Measurements from ENCODE around the gene DNAH2. TPM values are rescaled to one million over a fixed set of nuclear protein-coding genes. Genes with fewer than 3 reads are reported as not detected.

Gene DNAH2
- total RNA-seq, 2 experiments from 2014 or later: not detected

DNA sequence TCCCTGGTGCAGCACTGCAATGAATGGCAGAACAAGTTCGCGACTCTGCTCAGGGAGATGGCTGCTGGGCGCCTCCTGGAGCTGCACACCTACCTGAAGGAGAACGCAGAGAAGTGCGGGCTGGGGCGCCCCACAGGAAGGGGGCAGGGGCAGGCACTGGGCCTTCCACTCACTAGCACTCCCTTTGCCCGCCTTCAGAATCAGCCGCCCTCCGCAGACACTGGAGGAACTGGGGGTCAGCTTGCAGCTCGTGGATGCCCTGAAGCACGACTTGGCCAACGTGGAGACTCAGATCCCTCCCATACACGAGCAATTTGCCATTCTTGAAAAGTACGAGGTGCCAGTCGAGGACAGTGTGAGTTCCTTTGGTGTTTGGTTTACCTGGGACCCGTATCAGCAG lies 46.4 kb downstream of the DNAH2 start:
- no peak overlapping the region for H3K27ac ChIP-seq (ENCODE audit: low read depth, low read length, poor library complexity, severe bottlenecking)
- H3K36me3 ChIP-seq (ENCODE audit: insufficient read depth, low read length): no peaks in the 10 kb centered on the region
- no peaks in the 10 kb centered on the region for H3K9me3 ChIP-seq (ENCODE audit: low read length)
- H3K4me2 ChIP-seq (ENCODE audit: low read length): no peak overlapping the region
- H2AFZ ChIP-seq (ENCODE audit: low read length): no peak overlapping the region
- CTCF ChIA-PET (ENCODE audit: unreplicated experiment): interaction anchor here (0.6 kb wide), 1 partner anchor 15 kb away, joined by 3 read pairs; no protein-coding TSS in a partner anchor
- H3K9me2 ChIP-seq (ENCODE audit: insufficient read depth, low read length): no peaks in the 10 kb centered on the region
- POLR2A ChIA-PET: interaction anchor here (0.6 kb wide), 1 partner anchor 197 kb away, joined by 4 read pairs; no protein-coding TSS in a partner anchor
- TF ChIP-seq EZH2phosphoT487 (IDR thresholded peaks at IDR 0.05; ENCODE audit: borderline replicate concordance, low read depth, low read length): no peak
- TF ChIP-seq, protein P1, sequence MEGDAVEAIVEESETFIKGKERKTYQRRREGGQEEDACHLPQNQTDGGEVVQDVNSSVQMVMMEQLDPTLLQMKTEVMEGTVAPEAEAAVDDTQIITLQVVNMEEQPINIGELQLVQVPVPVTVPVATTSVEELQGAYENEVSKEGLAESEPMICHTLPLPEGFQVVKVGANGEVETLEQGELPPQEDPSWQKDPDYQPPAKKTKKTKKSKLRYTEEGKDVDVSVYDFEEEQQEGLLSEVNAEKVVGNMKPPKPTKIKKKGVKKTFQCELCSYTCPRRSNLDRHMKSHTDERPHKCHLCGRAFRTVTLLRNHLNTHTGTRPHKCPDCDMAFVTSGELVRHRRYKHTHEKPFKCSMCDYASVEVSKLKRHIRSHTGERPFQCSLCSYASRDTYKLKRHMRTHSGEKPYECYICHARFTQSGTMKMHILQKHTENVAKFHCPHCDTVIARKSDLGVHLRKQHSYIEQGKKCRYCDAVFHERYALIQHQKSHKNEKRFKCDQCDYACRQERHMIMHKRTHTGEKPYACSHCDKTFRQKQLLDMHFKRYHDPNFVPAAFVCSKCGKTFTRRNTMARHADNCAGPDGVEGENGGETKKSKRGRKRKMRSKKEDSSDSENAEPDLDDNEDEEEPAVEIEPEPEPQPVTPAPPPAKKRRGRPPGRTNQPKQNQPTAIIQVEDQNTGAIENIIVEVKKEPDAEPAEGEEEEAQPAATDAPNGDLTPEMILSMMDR (conservative IDR thresholded peaks at IDR 0.05; ENCODE audit: low read length): no peak
- no peaks in the 10 kb centered on the region for H3K79me2 ChIP-seq (ENCODE audit: insufficient read depth, low read depth, low read length)
- intact Hi-C loops (cut with micrococcal nuclease; ENCODE audit: unreplicated experiment): no loop called here
- no peak overlapping the region for H3K4me3 ChIP-seq (ENCODE audit: low read depth, low read length, poor library complexity, severe bottlenecking)
- H4K20me1 ChIP-seq (ENCODE audit: insufficient read depth, low read length): no peaks in the 10 kb centered on the region
- DNase-seq (ENCODE audit: low spot score): no peak
- no TSS peak for BruUV-seq (replicated peaks)
- H3K4me1 ChIP-seq (ENCODE audit: insufficient read depth, low read length, poor library complexity, severe bottlenecking): no peaks in the 10 kb centered on the region

DNA sequence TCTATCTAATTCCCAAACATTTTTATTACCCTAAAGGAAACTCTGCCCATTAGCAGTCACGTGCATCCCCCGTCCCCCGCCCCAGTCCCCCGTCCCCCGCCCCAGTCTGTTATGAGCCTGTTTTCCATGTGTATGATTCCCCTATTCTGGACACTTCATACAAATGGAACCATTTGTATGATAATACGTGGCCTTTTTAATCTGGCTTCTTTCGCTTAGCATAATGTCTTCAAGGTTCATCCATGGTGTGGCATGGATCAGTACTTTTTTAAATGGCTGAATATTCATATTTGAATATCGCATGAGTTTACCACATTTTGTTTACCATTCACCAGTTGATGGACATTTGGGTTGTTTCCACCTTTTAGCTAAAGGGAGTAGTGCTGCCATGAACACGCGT lies 49.5 kb downstream of the DNAH2 start:
- H4K20me1 ChIP-seq (ENCODE audit: insufficient read depth, low read length): no peaks in the 10 kb centered on the region
- intact Hi-C loops (cut with micrococcal nuclease; ENCODE audit: unreplicated experiment): no loop called here
- DNase-seq (ENCODE audit: low spot score): no peak
- CTCF ChIA-PET (ENCODE audit: unreplicated experiment): no interaction called here
- H3K79me2 ChIP-seq (ENCODE audit: insufficient read depth, low read depth, low read length): no peaks in the 10 kb centered on the region
- no peaks in the 10 kb centered on the region for H3K4me1 ChIP-seq (ENCODE audit: insufficient read depth, low read length, poor library complexity, severe bottlenecking)
- H3K9me3 ChIP-seq (ENCODE audit: low read length): no peaks in the 10 kb centered on the region
- H3K4me3 ChIP-seq (ENCODE audit: low read depth, low read length, poor library complexity, severe bottlenecking): no peak overlapping the region
- no TSS peak for BruUV-seq (replicated peaks)
- no peak overlapping the region for H2AFZ ChIP-seq (ENCODE audit: low read length)
- no peaks in the 10 kb centered on the region for H3K36me3 ChIP-seq (ENCODE audit: insufficient read depth, low read length)
- H3K4me2 ChIP-seq (ENCODE audit: low read length): no peak overlapping the region
- POLR2A ChIA-PET: no interaction called here
- no peak for TF ChIP-seq EZH2phosphoT487 (IDR thresholded peaks at IDR 0.05; ENCODE audit: borderline replicate concordance, low read depth, low read length)
- H3K9me2 ChIP-seq (ENCODE audit: insufficient read depth, low read length): no peaks in the 10 kb centered on the region
- H3K27ac ChIP-seq (ENCODE audit: low read depth, low read length, poor library complexity, severe bottlenecking): no peak overlapping the region

DNA sequence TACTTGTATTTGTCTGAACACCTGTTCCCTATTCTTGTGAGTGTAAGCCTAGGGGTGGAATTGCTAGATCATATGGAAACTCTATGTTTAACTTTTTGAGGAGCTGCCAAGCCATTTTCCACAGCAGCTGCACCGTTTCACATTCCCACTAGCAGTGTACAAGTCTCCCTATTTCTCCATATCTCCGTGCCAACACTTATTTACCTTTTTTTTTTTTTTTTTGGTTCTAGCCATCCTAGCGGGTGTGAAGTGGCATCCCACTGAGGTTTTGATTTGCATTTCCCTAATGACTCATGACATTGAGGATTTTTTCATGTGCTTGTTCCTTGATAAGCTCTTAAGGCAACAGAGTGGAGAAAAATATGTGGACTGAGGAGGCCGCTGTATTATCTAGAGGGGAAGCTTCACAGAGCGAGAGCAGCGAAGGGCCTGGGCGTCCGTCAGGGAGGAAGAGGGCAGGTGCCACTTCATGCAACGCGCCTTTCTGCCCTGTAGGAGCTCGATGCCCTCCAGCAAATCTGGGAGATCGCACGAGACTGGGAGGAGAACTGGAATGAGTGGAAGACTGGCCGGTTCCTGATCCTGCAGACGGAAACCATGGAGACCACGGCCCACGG lies 50.0 kb downstream of the DNAH2 start:
- no peak for DNase-seq (ENCODE audit: low spot score)
- POLR2A ChIA-PET: interaction anchor here (0.7 kb wide), 1 partner anchor 279 kb away, joined by 4 read pairs; no protein-coding TSS in a partner anchor
- no TSS peak for BruUV-seq (replicated peaks)

More for the DNA sequence above, 50.0 kb downstream of the DNAH2 start:
- CTCF ChIA-PET (ENCODE audit: unreplicated experiment): no interaction called here
- no peak for TF ChIP-seq EZH2phosphoT487 (IDR thresholded peaks at IDR 0.05; ENCODE audit: borderline replicate concordance, low read depth, low read length)
- TF ChIP-seq, protein P1 (conservative IDR thresholded peaks at IDR 0.05; ENCODE audit: low read length): no peak
- Histone ChIP-seq H3K79me2 (ENCODE audit: insufficient read depth, low read depth, low read length) (no peaks in the 10 kb centered on the region), H3K9me2 (ENCODE audit: insufficient read depth, low read length) (no peaks in the 10 kb centered on the region), H3K36me3 (ENCODE audit: insufficient read depth, low read length) (no peaks in the 10 kb centered on the region), H3K4me3 (ENCODE audit: low read depth, low read length, poor library complexity, severe bottlenecking) (no peak overlapping the region), H4K20me1 (ENCODE audit: insufficient read depth, low read length) (no peaks in the 10 kb centered on the region), H2AFZ (ENCODE audit: low read length) (no peak overlapping the region), H3K9me3 (ENCODE audit: low read length) (no peaks in the 10 kb centered on the region), H3K27ac (ENCODE audit: low read depth, low read length, poor library complexity, severe bottlenecking) (no peak overlapping the region), H3K4me2 (ENCODE audit: low read length) (no peak overlapping the region), H3K4me1 (ENCODE audit: insufficient read depth, low read length, poor library complexity, severe bottlenecking) (no peaks in the 10 kb centered on the region)
- intact Hi-C loops (cut with micrococcal nuclease; ENCODE audit: unreplicated experiment): no loop called here
